CD4-positive, alpha-beta T cell treated with Interleukin-4 for 1 hour (primary cell): Measurements from ENCODE around the gene NDUFS7.

Experiments used
- DNase-seq, 2 donors: peaks; one replicate each; pipeline ENCODE4 v3.0.0-alpha.2; 2020 to 2022

The NDUFS7 gene

DNA sequence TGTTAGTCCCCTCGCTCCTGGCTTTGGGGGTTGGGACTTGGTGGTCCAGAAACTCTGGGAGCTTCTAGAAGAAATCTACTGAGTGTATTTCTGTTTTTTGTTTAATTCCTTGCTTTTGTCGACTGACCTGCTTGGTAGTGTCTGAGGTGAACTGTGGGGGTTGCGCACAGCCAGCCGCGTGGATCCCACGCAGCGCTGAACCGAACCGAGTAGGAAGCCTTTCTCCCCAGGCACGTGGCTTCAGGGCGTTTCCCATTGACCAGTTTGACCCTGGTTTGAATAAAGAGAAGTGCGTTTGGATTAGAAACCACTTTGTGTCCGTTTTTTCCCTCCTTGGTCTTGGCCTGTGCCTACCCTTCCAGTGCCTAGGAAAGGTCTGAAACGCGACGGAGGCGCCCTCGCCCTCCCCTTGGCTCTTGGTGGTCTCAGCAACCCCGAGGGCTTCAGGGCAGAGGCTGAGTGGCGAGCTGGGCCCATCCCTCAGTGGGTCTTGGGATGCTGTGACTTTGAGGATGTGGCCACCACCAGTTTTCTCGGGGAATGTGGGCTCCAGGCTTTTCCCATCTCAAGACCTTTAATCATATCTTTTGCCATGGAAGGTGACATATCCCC, 51.8 kb downstream of the NDUFS7 start:
- DNase-seq = no peak

GRCh38 chr19:1437609-1438008, 53.9 kb downstream of the NDUFS7 start:
- no peak for DNase-seq

DNA sequence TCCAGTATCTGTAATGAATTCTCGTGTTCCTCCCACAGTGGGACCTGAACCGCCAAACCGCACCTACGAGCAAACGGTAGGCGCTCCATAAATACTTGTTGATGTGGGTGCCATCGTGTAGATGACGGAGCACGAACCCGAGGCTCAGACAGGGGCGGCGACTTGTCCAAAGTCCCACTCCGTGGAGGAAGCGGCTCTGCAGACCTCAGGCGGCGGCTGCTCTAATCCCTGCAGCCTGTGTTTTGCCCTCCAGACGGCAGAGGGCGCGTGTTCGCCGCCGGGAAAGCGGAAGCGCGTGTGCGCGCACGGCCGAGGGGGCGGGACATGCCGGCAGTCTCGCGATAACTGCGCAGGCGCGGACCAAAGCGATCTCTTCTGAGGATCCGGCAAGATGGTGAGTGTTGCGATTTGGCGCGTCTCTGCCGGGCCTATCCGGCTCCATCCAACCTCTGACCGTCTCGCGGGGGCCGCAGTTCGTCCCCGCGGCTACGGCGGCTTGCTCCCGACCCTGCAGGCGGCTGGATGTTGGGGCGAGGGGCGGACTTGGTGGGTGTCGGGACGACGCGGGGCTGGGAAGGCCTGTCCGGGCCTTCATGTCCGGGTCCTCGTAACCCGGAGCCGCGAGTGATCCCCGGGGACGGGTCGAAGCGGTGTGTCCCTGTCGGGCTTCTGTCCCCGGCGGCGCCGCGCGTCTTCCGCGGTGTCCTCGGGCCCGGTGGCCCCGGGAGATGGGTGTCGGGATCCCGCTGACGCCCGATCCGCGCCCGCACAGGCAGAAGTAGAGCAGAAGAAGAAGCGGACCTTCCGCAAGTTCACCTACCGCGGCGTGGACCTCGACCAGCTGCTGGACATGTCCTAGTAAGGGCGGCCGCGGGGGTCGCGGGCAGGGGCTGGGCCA, 54.6 kb downstream of the NDUFS7 start, which contains the start of gene RPS15:
RPS15 (plus strand) TSS at position 362 of the 898 bp plus-strand sequence; CDS start at position 392, 30 bp downstream.
- DNase-seq = peak; percentile 95 to 96

- no peak for DNase-seq
These were observed 55.2 kb downstream of the NDUFS7 start for GRCh38 chr19:1438933-1439354.

DNA sequence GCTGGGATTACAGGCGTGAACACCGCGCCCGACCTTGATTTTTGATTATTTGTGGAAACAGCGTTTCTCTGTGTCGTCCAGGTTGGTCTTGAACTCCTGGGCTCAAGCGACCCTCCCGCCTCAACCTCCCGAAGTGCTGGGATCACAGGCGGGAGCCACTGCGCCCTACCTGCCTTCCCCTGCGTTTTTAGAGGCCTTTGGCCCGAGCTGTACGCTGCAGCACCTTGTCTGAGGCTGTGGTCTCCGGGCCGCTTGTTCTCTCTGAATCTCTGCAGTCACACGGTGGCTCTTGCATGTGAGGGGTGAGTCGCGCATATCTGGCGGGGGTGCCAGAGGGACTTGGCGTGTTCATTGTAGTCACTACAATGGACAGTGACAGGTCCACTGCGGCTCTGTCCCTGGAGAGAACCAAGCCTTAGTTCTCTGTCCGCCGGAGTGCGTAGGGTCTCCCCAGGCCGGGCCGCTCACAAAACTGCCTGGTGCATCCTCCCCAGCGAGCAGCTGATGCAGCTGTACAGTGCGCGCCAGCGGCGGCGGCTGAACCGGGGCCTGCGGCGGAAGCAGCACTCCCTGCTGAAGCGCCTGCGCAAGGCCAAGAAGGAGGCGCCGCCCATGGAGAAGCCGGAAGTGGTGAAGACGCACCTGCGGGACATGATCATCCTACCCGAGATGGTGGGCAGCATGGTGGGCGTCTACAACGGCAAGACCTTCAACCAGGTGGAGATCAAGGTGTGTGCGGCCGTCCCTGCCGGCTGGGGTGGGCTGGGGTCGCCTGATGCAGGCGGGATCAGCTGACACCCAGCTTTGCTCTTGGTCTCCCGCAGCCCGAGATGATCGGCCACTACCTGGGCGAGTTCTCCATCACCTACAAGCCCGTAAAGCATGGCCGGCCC, 56.1 kb downstream of the NDUFS7 start:
- DNase-seq = peak in 1 of 2 donors; percentile 38

DNA sequence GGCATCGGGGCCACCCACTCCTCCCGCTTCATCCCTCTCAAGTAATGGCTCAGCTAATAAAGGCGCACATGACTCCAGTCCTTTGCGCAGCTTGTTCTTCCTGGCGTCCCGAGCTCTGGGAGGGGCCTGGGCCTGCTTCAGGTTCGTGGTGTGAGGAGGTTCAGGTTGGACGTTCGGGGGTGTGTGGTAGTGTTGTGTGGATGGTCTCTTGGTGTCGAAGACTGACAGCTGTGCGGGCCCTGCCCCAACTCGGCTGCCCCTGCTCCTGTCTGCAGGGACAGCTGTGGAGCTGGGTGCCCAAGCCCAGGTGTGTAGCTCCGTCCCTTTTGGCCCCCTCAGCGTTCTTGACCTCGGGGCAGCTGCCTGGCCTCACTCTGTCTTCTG, 56.7 kb downstream of the NDUFS7 start:
- no peak for DNase-seq

GRCh38 chr19:1441022-1441426, 57.3 kb downstream of the NDUFS7 start:
- no peak for DNase-seq

- DNase-seq = no peak
These were observed 58.2 kb downstream of the NDUFS7 start for GRCh38 chr19:1441677-1442438.
